A673 (cell line): ENCODE results near the gene TBXAS1. TPM values are rescaled to one million over a fixed set of nuclear protein-coding genes. Genes with fewer than 3 reads are reported as not detected.

Source experiments
- BruUV-seq: library from RNA; stranded (reverse); fragments of 400-500 nt; replicated peaks from 2 replicates; lab custom pipeline; 2021; lab: Mats Ljungman, UMichigan
- CTCF ChIA-PET: fragments of 300-600 bp; sonication (Branson Sonifier 250); formaldehyde crosslinking; loops from one replicate; lab custom pipeline; 2022; ENCODE audit warnings: antibody characterized with exemption; lab: Charles Lee
- POLR2A ChIA-PET: fragments of 300-600 bp; sonication (Branson Sonifier 250); formaldehyde crosslinking; loops from one replicate; lab custom pipeline; 2022; ENCODE audit warnings: antibody characterized with exemption; ENCODE audit not compliant: low non-redundant PET; lab: Charles Lee
- DNase-seq: peaks from one replicate; pipeline ENCODE4 v3.0.0-alpha.2; 2015; ENCODE audit warnings: low spot score
- H3K27ac ChIP-seq: fragments of 200-600 bp; sonication (generic); 2 replicates; pipeline ENCODE4 v1.5.1; 2016; ENCODE audit warnings: mixed run types, low read depth, mild to moderate bottlenecking, mixed read lengths, antibody characterized with exemption, low read length; ENCODE audit not compliant: poor library complexity, severe bottlenecking
- H3K27me3 ChIP-seq: fragments of 200-600 bp; sonication (generic); replicated peaks from 2 replicates; pipeline ENCODE4 v1.6.1; 2017; ENCODE audit warnings: mixed run types, low read depth, mild to moderate bottlenecking, mixed read lengths, antibody characterized with exemption, low read length; ENCODE audit not compliant: insufficient read depth, poor library complexity
- H3K36me3 ChIP-seq: fragments of 200-600 bp; sonication (generic); 2 replicates; pipeline ENCODE4 v1.6.1; 2016; ENCODE audit warnings: mixed run types, mild to moderate bottlenecking, mixed read lengths, antibody characterized with exemption, low read length; ENCODE audit not compliant: insufficient read depth, poor library complexity, severe bottlenecking
- H3K4me1 ChIP-seq: fragments of 200-600 bp; sonication (generic); 2 replicates; pipeline ENCODE4 v1.6.1; 2017; ENCODE audit warnings: mixed run types, mild to moderate bottlenecking, mixed read lengths, antibody characterized with exemption, low read length; ENCODE audit not compliant: insufficient read depth, poor library complexity, severe bottlenecking
- H3K4me3 ChIP-seq: fragments of 200-600 bp; sonication (generic); 2 replicates; pipeline ENCODE4 v1.5.1; 2016; ENCODE audit warnings: low read depth, mixed run types, mild to moderate bottlenecking, mixed read lengths, low read length; ENCODE audit not compliant: poor library complexity, severe bottlenecking
- H3K9me3 ChIP-seq: fragments of 200-600 bp; sonication (generic); 2 replicates; pipeline ENCODE4 v1.6.1; 2016; ENCODE audit warnings: mixed run types, low read depth, mild to moderate bottlenecking, mixed read lengths, antibody characterized with exemption, low read length; ENCODE audit not compliant: poor library complexity, severe bottlenecking
- EZH2 ChIP-seq: fragments of 200-600 bp; sonication (generic); IDR thresholded peaks from 2 replicates; pipeline ENCODE4 v1.6.1; 2017; ENCODE audit warnings: borderline replicate concordance, low read depth, mild to moderate bottlenecking, mixed read lengths, antibody characterized with exemption, low read length; ENCODE audit not compliant: poor library complexity, severe bottlenecking
- intact Hi-C: fragments of 100-400 bp; cut with micrococcal nuclease; formaldehyde crosslinking; loops from one replicate; pipeline ENCODE4 v1.10.0; 2022; ENCODE audit not compliant: unreplicated experiment
- total RNA-seq: library from RNA; stranded (reverse); gene quantifications from 2 replicates; pipeline ENCODE4 v1.2.3, GENCODE V29; 2021
- TF ChIP-seq, protein P1 (sequence below): fragments of 300-800, 200-600 bp; sonication (generic); conservative IDR thresholded peaks from 2 replicates; pipeline ENCODE4 v1.5.1; 2017; ENCODE audit warnings: low read depth, mild to moderate bottlenecking, antibody characterized with exemption, low read length, moderate library complexity, mixed read lengths

The TBXAS1 gene
- total RNA-seq, 1 experiment from 2014 or later: 2.5 TPM

DNA sequence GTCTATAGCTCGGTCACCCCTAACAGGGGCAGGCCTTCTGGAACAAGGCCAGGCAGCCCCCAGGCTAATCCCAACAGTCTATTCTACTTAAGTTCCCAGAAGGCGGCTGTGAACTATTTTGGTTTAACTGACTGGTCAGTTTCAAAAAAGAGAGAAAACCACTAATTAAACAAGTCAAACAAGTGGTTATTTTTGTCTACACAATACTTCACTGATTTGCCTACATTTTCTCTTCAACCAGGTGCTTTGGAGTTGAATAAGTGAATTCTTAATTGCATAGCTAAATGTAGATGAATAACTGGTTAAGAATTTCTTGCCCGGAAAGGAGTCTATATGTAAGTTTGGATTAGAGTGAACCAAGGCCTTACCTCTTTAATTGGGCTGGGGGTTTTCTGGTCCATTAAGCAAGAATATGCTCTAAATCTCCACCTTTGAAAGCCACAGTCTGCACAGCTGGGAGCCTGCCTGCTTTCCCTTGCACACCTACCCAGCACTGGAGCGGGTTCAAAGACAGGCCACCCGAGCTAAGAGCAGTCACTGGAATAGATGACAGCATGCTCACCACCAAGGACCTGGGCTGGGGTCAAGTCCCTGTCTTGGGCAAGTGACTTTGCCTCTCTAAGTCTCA, 70.4 kb downstream of the TBXAS1 start:
- H3K4me1 ChIP-seq: no peaks in the 10 kb centered on the region
- H3K9me3 ChIP-seq: no peaks in the 10 kb centered on the region
- TF ChIP-seq EZH2: no peak
- TF ChIP-seq, protein P1, sequence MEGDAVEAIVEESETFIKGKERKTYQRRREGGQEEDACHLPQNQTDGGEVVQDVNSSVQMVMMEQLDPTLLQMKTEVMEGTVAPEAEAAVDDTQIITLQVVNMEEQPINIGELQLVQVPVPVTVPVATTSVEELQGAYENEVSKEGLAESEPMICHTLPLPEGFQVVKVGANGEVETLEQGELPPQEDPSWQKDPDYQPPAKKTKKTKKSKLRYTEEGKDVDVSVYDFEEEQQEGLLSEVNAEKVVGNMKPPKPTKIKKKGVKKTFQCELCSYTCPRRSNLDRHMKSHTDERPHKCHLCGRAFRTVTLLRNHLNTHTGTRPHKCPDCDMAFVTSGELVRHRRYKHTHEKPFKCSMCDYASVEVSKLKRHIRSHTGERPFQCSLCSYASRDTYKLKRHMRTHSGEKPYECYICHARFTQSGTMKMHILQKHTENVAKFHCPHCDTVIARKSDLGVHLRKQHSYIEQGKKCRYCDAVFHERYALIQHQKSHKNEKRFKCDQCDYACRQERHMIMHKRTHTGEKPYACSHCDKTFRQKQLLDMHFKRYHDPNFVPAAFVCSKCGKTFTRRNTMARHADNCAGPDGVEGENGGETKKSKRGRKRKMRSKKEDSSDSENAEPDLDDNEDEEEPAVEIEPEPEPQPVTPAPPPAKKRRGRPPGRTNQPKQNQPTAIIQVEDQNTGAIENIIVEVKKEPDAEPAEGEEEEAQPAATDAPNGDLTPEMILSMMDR: no peak
- no peaks in the 10 kb centered on the region for H3K27me3 ChIP-seq
- H3K4me3 ChIP-seq: no peak overlapping the region
- BruUV-seq: no TSS peak
- POLR2A ChIA-PET: no interaction called here
- CTCF ChIA-PET: no interaction called here
- no peaks in the 10 kb centered on the region for H3K36me3 ChIP-seq
- intact Hi-C loops: no loop called here
- DNase-seq: no peak
- no peak overlapping the region for H3K27ac ChIP-seq

- no TSS peak for BruUV-seq
- Histone ChIP-seq H3K4me3 (no peak overlapping the region), H3K27ac (no peak overlapping the region), H3K27me3 (no peaks in the 10 kb centered on the region), H3K36me3 (no peaks in the 10 kb centered on the region), H3K4me1 (no peaks in the 10 kb centered on the region), H3K9me3 (no peaks in the 10 kb centered on the region)
- intact Hi-C loops: no loop called here
- no peak for TF ChIP-seq EZH2
- TF ChIP-seq, protein P1: no peak
- DNase-seq: no peak
- ChIA-PET CTCF (no interaction called here), POLR2A (no interaction called here)
Observed at GRCh38 chr7:139900326-139900725, 71.3 kb downstream of the TBXAS1 start.

DNA sequence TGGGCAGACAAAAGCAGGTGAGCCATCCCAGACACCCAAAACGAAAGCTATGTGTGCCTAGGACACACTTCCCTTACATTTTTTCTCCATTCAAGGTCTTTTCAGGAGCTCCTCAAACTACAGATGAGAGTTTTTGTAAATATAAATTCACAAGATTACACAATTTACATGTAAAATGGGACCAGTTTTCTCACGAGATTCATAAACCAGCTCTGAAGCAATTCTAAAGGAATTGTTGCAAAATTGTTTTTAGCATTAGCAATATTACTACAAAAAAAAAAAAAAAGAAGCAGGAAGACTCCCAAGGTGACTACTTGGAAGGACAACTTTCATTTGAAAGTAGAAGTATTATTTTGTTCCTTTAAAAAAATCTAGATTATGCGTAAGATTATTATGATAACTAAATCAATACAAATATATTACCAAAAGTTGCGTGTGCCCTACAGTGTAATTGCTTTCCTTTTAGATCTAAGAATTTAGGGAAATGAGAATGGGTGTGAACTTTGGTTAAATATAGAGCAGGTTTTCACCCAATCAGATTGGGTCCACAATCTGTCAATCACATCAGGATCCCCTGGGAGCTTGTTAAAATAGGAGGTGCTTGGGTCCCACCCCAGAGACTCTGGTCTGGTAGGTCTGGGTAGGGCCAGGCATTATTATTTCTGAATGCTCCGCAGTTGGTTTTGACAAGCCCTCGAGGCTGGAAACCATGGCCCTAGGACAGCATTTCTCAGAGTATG, 72.2 kb downstream of the TBXAS1 start:
- Histone ChIP-seq H3K4me3 (no peak overlapping the region), H3K27me3 (no peaks in the 10 kb centered on the region), H3K27ac (no peak overlapping the region), H3K9me3 (no peaks in the 10 kb centered on the region), H3K36me3 (no peaks in the 10 kb centered on the region), H3K4me1 (no peaks in the 10 kb centered on the region)
- DNase-seq: no peak
- no peak for TF ChIP-seq EZH2
- TF ChIP-seq, protein P1: no peak
- BruUV-seq: no TSS peak
- ChIA-PET POLR2A (no interaction called here), CTCF (no interaction called here)
- intact Hi-C loops: no loop called here
